ENCODE data around the gene LAMTOR2. TPM values are rescaled to one million over a fixed set of nuclear protein-coding genes. Genes with fewer than 3 reads are reported as not detected.
A peak's percentile ranks its signal among the peaks of the same experiment; 100 is the strongest.

The LAMTOR2 gene
- 49.0 and 55.8 TPM in 2 replicates for total RNA-seq (2014; rRNA removed; shearing (Covaris generic))

GRCh38 chr1:156054500-156055280, at the start of gene LAMTOR2:
Gene LAMTOR2, plus strand, starts transcription at chr1:156054782. Its CDS starts 108 bp downstream, at chr1:156054890.
- no peaks in the 10 kb centered on the region for H3K9me3 ChIP-seq (replicated peaks)
- H3K27ac ChIP-seq, result peak within 1 kb of the TSS; percentile 45
- no peaks in the 10 kb centered on the region for H3K27me3 ChIP-seq (replicated peaks)
- peaks cover 8% of the 10 kb centered on the region for H3K4me1 ChIP-seq (replicated peaks)
- peaks cover 3% of the 10 kb centered on the region for H3K36me3 ChIP-seq
- peak within 1 kb of the TSS; percentile 75 for H3K4me3 ChIP-seq
- DNase-seq (ENCODE audit: low read depth in 1 of 2, low spot score in 2 of 2), result peak; percentile 95 to 98

- Histone ChIP-seq H3K27me3 (replicated peaks) (no peaks in the 10 kb centered on the region), H3K4me3 (no peak overlapping the region), H3K36me3 (peaks cover 22% of the 10 kb centered on the region), H3K4me1 (replicated peaks) (no peaks in the 10 kb centered on the region), H3K27ac (no peak overlapping the region), H3K9me3 (replicated peaks) (no peaks in the 10 kb centered on the region)
- DNase-seq (ENCODE audit: low read depth in 1 of 2, low spot score in 2 of 2), result no peak
Measured at GRCh38 chr1:156004843-156005584, 49.6 kb upstream of the LAMTOR2 start.

GRCh38 chr1:156006666-156007376, 47.8 kb upstream of the LAMTOR2 start:
- no peaks in the 10 kb centered on the region for H3K27me3 ChIP-seq (replicated peaks)

GRCh38 chr1:156009404-156009803, 45.2 kb upstream of the LAMTOR2 start:
- H3K9me3 ChIP-seq (replicated peaks), result no peaks in the 10 kb centered on the region
- no peaks in the 10 kb centered on the region for H3K27me3 ChIP-seq (replicated peaks)
- H3K27ac ChIP-seq, result no peak overlapping the region
- no peak for DNase-seq (ENCODE audit: low read depth in 1 of 2, low spot score in 2 of 2)
- H3K4me3 ChIP-seq, result no peak overlapping the region
- H3K4me1 ChIP-seq (replicated peaks), result no peaks in the 10 kb centered on the region
- peaks cover 66% of the 10 kb centered on the region for H3K36me3 ChIP-seq

More at GRCh38 chr1:156006666-156007376, 47.8 kb upstream of the LAMTOR2 start:
- DNase-seq (ENCODE audit: low read depth in 1 of 2, low spot score in 2 of 2), result no peak
- Histone ChIP-seq H3K36me3 (peaks cover 40% of the 10 kb centered on the region), H3K9me3 (replicated peaks) (no peaks in the 10 kb centered on the region), H3K4me1 (replicated peaks) (no peaks in the 10 kb centered on the region), H3K4me3 (no peak overlapping the region), H3K27ac (no peak overlapping the region)

- H3K27me3 ChIP-seq (replicated peaks), result no peaks in the 10 kb centered on the region
- H3K9me3 ChIP-seq (replicated peaks), result no peaks in the 10 kb centered on the region
- H3K4me3 ChIP-seq, result no peak overlapping the region
- peaks cover 85% of the 10 kb centered on the region for H3K36me3 ChIP-seq
- H3K27ac ChIP-seq, result no peak overlapping the region
- no peaks in the 10 kb centered on the region for H3K4me1 ChIP-seq (replicated peaks)
- DNase-seq (ENCODE audit: low read depth in 1 of 2, low spot score in 2 of 2), result no peak
Measured at GRCh38 chr1:156012051-156012817, 42.3 kb upstream of the LAMTOR2 start.

- peaks cover 95% of the 10 kb centered on the region for H3K36me3 ChIP-seq
- peaks cover 3% of the 10 kb centered on the region for H3K4me1 ChIP-seq (replicated peaks)
- H3K4me3 ChIP-seq, result no peak overlapping the region
- no peak overlapping the region for H3K27ac ChIP-seq
- no peak for DNase-seq (ENCODE audit: low read depth in 1 of 2, low spot score in 2 of 2)
- H3K27me3 ChIP-seq (replicated peaks), result no peaks in the 10 kb centered on the region
- H3K9me3 ChIP-seq (replicated peaks), result no peaks in the 10 kb centered on the region
Measured at GRCh38 chr1:156014829-156015228, 39.8 kb upstream of the LAMTOR2 start.

GRCh38 chr1:156019946-156020292, 34.7 kb upstream of the LAMTOR2 start:
- Histone ChIP-seq H3K36me3 (peaks cover 49% of the 10 kb centered on the region), H3K27ac (no peak overlapping the region)

GRCh38 chr1:156020293-156021092, 34.1 kb upstream of the LAMTOR2 start, which contains the start of gene SSR2:
Gene SSR2, minus strand, starts transcription at chr1:156020951. Its CDS starts 784 bp downstream, at chr1:156020167.
- H3K27me3 ChIP-seq (replicated peaks), result no peaks in the 10 kb centered on the region
- H3K27ac ChIP-seq, result peak within 1 kb of the TSS; percentile 54; the same call in 1 of the 2 replicates
- H3K4me3 ChIP-seq, result peak within 1 kb of the TSS; percentile 51
- H3K36me3 ChIP-seq, result peaks cover 46% of the 10 kb centered on the region
- peak; percentile 81 to 91 for DNase-seq (ENCODE audit: low read depth in 1 of 2, low spot score in 2 of 2)
- no peaks in the 10 kb centered on the region for H3K9me3 ChIP-seq (replicated peaks)
- H3K4me1 ChIP-seq (replicated peaks), result peaks cover 6% of the 10 kb centered on the region

More at GRCh38 chr1:156019946-156020292, 34.7 kb upstream of the LAMTOR2 start:
- H3K9me3 ChIP-seq (replicated peaks), result no peaks in the 10 kb centered on the region
- peak overlapping the region; percentile 51 for H3K4me3 ChIP-seq
- peaks cover 6% of the 10 kb centered on the region for H3K4me1 ChIP-seq (replicated peaks)
- no peak for DNase-seq (ENCODE audit: low read depth in 1 of 2, low spot score in 2 of 2)
- H3K27me3 ChIP-seq (replicated peaks), result no peaks in the 10 kb centered on the region

- peaks cover 6% of the 10 kb centered on the region for H3K4me1 ChIP-seq (replicated peaks)
- peaks cover 41% of the 10 kb centered on the region for H3K36me3 ChIP-seq
- H3K4me3 ChIP-seq, result peak overlapping the region; percentile 51
- H3K27ac ChIP-seq, result no peak overlapping the region
- H3K9me3 ChIP-seq (replicated peaks), result no peaks in the 10 kb centered on the region
- no peaks in the 10 kb centered on the region for H3K27me3 ChIP-seq (replicated peaks)
- DNase-seq (ENCODE audit: low read depth in 1 of 2, low spot score in 2 of 2), result no peak
Measured at GRCh38 chr1:156021093-156021428, 33.5 kb upstream of the LAMTOR2 start.

- Histone ChIP-seq H3K9me3 (replicated peaks) (no peaks in the 10 kb centered on the region), H3K4me1 (replicated peaks) (peaks cover 6% of the 10 kb centered on the region), H3K36me3 (peaks cover 32% of the 10 kb centered on the region), H3K27me3 (replicated peaks) (no peaks in the 10 kb centered on the region), H3K4me3 (no peak overlapping the region), H3K27ac (no peak overlapping the region)
- no peak for DNase-seq (ENCODE audit: low read depth in 1 of 2, low spot score in 2 of 2)
Measured at GRCh38 chr1:156021954-156022353, 32.6 kb upstream of the LAMTOR2 start.

GRCh38 chr1:156024801-156025200, 29.8 kb upstream of the LAMTOR2 start:
- DNase-seq (ENCODE audit: low read depth in 1 of 2, low spot score in 2 of 2), result no peak
- H3K4me1 ChIP-seq (replicated peaks), result peaks cover 5% of the 10 kb centered on the region
- no peaks in the 10 kb centered on the region for H3K9me3 ChIP-seq (replicated peaks)
- no peak overlapping the region for H3K4me3 ChIP-seq
- H3K27me3 ChIP-seq (replicated peaks), result no peaks in the 10 kb centered on the region
- H3K36me3 ChIP-seq, result peaks cover 5% of the 10 kb centered on the region
- H3K27ac ChIP-seq, result no peak overlapping the region

- DNase-seq (ENCODE audit: low read depth in 1 of 2, low spot score in 2 of 2), result peak; percentile 29 to 63
- H3K4me3 ChIP-seq, result no peak overlapping the region
- no peak overlapping the region for H3K27ac ChIP-seq
- no peaks in the 10 kb centered on the region for H3K27me3 ChIP-seq (replicated peaks)
- H3K9me3 ChIP-seq (replicated peaks), result no peaks in the 10 kb centered on the region
- no peaks in the 10 kb centered on the region for H3K36me3 ChIP-seq
- H3K4me1 ChIP-seq (replicated peaks), result peaks cover 7% of the 10 kb centered on the region
Measured at GRCh38 chr1:156025876-156026275, 28.7 kb upstream of the LAMTOR2 start.
